Embryonic facial prominence (tissue), 1 donor: Measurements from ENCODE around the gene TMEM184A.
"Not testable (repeated sequence)": the region's sequence is repeated elsewhere in the genome, so short reads cannot be mapped to it uniquely, and the experiment has no call there.

Experiments
- DNase-seq: peaks from one replicate; pipeline ENCODE4 v3.0.0-alpha.2; 2016; ENCODE audit errors: extremely low spot score

The TMEM184A gene

GRCh38 chr7:1523208-1523607 lies 32.8 kb downstream of the TMEM184A start:
- no peak for DNase-seq

GRCh38 chr7:1521456-1521855 lies 34.5 kb downstream of the TMEM184A start:
- no peak for DNase-seq

GRCh38 chr7:1520539-1521234 lies 35.3 kb downstream of the TMEM184A start:
- no peak for DNase-seq

DNA sequence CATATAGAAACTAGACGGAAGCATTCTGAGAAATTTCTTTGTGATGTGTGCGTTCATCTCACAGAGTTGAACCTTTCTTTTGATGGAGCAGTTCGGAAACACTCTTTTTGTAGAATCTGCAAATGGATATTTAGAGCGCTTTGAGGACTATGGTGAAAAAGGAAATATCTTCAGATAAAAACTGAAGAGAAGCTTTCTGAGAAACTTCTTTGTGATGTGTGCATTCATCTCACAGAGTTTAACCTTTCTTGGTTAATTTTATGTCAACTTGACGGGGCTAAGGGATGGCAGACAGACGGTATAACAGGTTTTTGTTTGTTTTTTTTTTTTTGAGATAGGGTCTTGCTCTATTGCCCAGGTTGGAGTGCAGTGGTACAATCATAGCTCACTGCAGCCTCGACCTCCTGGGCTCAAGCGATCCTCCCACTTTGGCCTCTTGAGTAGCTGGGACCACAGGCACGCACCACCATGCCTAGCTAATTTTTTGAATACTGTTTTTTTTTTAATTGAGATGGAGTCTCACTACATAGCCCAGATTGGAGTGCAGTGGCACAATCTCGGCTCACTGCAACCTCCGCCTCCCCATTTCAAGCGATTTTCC lies 36.6 kb downstream of the TMEM184A start:
- not testable (repeated sequence) for DNase-seq

GRCh38 chr7:1516586-1517251 lies 39.3 kb downstream of the TMEM184A start:
- no peak for DNase-seq

- DNase-seq = not testable (repeated sequence)
These were observed 40.5 kb downstream of the TMEM184A start for GRCh38 chr7:1515509-1515967.

DNA sequence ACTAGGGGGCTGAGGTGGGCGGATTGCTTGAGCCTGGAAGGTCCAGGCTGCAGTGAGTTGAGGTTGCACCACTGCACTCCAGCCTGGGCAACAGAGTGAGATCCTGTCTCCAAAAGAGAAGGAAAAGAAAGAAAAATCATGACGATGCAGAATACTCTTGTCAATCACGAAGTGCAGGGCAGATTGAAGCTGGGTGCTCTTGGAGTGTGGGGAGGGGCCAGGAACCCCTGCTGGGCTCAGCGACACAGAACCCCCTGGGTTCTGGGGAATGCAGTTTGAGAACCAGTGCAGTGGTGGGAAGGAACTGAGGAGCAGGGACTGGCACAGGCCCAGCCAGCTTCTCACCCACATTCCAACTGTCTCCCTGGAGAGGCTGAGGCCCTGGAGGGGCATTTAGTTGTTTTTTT lies 41.0 kb downstream of the TMEM184A start:
- DNase-seq = no peak

GRCh38 chr7:1514407-1514806 lies 41.6 kb downstream of the TMEM184A start:
- no peak for DNase-seq

- no peak for DNase-seq
These were observed 42.3 kb downstream of the TMEM184A start for GRCh38 chr7:1513657-1514095.

GRCh38 chr7:1512781-1513656 lies 43.0 kb downstream of the TMEM184A start:
- DNase-seq = no peak

- DNase-seq = no peak
These were observed 44.3 kb downstream of the TMEM184A start for GRCh38 chr7:1511444-1512422.

DNA sequence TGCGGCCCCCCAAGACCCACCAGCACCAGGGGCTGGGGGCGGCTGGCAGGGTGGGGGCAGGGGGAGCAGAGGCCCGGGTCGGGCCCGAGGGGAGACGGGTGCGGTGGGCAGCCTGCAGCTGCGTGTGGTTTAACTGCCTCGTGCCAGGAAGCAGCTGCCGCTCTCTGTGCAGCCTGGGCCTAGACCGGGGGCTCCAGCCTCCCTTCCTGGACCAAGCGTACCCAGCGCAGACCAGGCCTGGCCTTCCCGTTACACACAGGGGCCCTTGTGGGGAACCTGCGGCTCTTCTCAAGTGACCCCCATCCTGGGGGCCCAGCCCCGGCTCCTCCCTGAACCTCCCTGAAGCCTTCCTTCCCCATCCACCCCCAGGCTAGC lies 45.2 kb downstream of the TMEM184A start:
- DNase-seq = no peak

- DNase-seq = no peak
These were observed 46.8 kb downstream of the TMEM184A start for GRCh38 chr7:1509226-1509625.

- no peak for DNase-seq
These were observed 47.7 kb downstream of the TMEM184A start for GRCh38 chr7:1508277-1508758.

- DNase-seq = no peak
These were observed 50.1 kb downstream of the TMEM184A start for GRCh38 chr7:1505731-1506550.

DNA sequence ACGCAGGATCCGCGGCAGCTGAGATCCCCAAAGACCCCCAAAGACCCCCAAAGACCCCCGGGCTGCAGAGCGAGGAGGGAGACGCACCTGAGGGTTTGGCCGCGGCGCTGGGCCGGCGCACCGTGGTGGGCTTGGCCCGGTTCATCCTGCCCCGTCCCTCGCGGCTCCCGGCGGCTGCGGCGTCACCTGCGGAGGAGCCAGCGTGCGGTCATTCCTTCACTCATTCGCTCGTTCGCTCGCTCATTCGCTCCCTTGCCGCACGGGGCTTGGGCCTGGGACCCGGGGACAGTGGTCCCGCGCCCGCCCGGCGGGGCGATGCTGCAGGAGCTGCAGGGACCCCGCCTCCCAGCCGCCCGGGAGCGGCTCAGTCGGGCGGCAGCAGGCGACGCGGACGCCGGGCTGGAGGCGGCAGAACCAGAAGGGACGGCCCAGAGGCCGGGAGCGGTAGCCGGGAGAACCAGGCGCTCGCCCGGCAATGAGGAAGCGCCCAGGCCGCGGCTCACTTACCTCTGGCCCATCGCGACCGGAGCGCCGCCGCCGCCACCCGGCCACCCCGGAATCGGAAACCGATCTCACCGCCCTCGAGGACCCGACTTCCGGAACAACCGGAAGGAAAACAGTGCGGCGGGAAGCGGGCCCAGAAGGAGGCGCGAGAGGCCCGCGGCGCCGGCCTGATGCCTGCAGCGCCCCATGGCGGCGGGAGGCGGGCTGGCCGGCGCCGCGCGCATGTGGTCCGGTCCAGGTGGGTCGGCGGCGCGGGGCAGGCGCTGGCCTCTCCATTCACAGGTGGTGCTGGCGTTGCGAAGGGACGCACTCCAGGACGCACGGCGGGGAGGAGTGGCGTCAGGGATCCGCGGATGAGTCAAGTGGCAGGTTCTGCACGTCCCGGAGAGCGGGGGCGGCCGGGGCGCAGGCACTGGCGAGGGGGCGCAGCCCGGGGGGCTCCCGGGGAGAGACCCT lies 51.9 kb downstream of the TMEM184A start, which contains the start of gene INTS1:
Gene INTS1, minus strand, starts transcription at position 574 of the 960 bp plus-strand sequence. Its CDS starts 429 bp downstream, at position 145.
- peak; percentile 74 for DNase-seq

DNA sequence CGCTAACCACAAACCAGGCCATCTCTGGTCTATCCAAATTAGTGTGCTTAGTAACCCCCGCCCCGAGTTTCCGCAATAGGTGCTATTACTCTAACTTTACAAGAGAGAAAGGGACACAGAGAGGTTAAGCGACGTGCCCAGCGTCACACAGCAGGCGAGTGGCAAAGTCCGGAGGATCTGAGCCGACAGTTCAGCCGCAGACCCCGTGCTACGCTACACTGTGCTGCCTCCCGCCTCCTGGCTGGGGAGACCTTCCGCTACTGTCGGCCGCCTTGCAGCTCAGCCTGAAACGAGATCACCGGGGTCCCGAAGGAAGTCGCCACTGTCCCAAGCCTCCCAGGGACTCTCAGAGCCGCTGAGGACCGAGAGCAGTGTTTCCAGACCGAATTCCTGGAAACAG lies 52.6 kb downstream of the TMEM184A start:
- DNase-seq = no peak

- no peak for DNase-seq
These were observed 53.2 kb downstream of the TMEM184A start for GRCh38 chr7:1502845-1503244.
